HG02943 (cell line): Measurements from ENCODE around the gene TSSK2.
A peak's percentile ranks its signal among the peaks of the same experiment; 100 is the strongest.

Experiments used
- ATAC-seq: cut with Tn5 transposase; IDR thresholded peaks from one replicate; pipeline ENCODE4 v1.9.1; 2021; ENCODE audit warnings: mild to moderate bottlenecking, low read depth, moderate library complexity; ENCODE audit not compliant: unreplicated experiment

Gene TSSK2

DNA sequence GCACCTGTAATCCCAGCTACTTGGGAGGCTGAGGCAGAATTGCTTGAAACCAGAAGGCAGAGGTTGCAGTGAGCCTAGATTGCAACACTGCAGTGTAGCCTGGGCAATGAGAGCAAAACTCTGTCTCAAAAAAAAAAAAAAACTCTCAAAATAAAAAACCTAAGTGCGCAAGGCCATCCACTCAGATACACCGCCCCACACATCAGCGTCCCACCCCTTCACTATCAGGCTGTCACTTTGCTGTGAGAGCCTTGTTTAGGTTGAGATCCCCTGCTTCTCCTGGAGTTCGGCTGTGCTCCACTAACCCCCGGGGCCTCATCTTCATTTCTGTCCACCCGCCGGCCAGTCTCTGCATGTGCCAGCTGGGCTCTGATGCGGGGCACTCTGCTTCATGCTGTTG is 35.3 kb downstream of the TSSK2 start:
- no peak for ATAC-seq

DNA sequence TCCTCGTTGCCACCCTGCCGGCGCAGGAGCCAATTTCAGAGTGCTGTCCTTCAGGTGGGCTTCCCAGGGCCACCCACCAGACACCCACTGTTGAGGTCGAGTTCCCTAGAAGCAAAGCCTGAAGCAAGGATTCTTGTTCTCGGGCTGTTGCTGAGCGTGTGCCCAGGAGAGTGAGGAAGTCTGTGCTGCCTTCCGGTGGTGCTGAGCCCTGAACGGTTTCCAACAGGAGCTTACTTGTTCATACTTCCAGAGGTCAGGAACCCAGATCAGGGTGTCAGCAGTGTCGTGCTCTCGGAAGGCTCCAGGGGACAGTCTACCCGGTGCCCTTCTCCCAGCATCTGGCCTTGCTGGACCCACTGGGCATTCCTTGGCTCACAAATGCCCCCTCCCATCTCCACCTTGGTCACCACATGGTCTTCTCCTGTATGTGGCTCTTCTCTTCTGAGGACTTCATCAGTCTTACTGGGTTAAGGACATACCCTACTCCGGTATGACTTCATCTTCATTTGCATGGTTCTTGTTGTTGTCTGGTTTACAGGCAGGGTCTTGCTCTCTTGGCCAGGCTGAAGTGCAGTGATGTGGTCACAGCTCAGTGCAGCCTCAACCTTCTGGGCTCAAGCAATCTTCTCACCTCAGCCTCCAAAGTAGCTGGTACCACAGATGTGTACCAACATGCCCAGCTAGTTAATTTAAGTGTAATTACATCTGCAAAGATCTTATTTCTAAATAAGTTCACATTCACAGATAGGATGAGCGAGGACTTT is 36.2 kb downstream of the TSSK2 start:
- no peak for ATAC-seq

DNA sequence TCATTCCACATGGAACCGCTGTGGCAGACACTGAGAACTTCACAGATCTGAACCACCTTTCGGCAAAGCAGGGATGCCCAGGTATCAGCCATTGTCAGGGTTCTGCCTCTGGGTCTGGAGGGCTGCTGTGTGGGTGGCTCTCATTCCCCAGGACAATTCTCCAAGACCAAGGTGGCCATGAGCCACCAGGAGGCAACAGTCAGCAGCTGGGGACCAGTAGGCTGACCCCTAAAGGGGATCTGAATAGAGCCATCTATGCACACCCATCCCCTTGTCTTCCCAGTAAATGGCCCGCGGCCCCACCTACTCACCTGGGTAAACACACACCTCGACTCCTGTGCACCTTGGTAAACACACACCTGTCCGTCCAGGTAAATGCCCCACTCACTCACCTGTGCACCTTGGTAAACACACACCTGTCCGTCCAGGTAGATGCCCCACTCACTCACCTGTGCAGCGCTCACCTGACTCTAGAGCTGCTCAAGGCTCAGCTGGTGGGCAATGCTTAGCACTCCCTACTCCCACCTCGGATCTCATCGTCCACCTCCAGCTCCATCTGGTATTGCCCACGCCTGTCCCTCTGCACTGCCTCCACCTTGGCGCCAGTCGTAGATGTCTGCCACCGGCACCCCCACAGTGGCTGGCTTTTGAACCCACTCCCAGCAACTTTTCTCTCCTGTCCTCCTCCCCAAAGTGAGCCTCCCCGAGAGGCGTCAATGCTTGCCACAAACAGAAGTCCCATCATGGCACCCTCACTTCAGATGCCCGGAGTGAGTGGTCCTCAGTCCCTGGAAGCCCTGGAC is 37.2 kb downstream of the TSSK2 start:
- ATAC-seq: no peak

DNA sequence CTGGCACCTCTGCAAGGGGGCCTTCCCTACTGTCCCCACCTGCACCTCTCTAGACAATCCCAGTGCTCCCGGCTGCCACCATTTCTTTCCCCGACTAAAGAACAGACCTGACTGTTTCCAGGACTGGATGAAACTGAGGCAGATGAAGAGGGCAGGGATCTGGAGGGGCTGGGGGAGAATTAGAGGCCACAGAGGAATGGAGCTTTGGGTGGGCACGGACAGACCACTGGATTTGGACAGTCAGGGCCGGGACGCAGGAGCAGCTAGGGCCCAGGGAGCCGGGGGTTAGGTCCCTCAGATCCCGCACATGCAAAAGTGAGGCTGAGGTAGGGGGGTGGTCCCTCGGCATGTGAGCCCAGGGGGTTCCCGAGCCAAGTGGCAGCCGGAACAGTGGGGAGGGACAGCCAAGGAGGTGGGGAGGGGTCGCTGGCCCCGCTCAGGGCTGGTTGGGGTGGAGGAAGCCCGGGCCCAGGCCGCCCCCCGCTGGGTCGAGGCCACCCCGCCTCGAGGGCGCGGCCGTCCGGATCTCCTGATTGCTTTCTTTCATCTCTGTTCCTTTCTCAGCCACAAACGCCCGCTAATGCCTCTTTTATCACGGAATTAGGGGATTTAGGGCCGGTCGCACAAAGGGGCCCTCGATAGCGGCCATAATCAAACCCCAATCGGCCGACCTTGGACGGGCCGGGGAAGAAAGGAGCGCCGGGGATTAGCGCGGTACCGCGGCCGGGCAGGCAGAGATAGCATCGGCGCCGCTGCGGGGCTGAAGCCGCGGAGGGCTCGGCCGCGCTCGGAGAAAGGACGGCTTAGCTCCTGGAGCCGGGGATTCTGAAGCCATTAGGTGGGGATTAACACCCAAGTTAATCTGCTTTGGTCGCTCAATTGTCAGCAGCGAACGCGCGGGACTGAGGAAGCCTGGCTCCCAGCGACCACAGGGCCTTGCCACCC is 38.2 kb downstream of the TSSK2 start:
- no peak for ATAC-seq

GRCh38 chr22:19169947-19170318 is 38.8 kb downstream of the TSSK2 start:
- ATAC-seq: no peak

GRCh38 chr22:19172213-19173046 is 41.3 kb downstream of the TSSK2 start:
- ATAC-seq: no peak

- no peak for ATAC-seq
Measured at GRCh38 chr22:19173047-19174035, 42.2 kb downstream of the TSSK2 start.

DNA sequence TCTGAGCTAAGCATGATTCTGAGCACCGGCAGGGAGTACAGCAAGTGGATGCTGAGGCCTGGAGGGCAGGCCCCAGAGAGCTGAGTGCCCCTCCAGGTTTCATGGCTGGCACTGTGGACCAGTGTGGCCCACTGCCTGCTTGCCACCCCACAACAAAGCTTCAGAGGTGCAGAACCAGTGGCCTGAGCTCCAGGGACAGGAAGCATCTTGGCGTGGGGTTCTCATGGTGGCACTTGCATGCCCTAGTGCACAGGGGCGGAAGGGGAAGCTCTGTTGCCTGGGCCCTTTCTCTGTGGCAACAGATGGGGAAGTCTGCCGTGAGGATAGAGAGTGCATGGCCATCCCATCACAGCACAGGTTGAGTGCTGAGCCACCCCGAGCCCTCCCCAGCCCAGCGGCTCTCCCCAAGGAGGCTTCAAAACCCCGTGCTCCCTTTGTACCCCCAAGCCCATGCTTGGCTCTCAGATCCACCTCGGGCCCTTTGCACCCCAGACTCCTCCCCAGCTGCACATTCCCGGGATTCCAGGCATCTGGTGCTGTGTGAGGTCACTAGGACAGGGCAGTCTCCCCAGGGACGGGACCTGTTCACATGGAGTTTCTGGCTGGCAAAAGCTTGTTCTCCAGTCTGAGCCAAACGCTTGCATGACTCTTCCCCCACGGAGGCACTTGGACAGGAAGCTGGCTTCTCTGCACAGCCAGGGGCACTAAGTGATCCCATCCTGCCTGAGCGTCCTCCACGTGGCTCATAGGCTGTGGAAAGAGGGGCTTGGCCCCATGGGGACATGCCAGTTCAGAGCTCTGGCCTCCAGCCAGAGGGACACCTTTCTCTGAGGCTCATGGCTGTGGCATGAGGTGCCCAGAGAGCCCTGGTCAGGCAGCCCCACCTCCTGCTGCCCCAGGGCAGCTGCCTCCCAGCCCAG is 43.3 kb downstream of the TSSK2 start:
- no peak for ATAC-seq

- no peak for ATAC-seq
Measured at GRCh38 chr22:19175026-19175601, 44.0 kb downstream of the TSSK2 start.

DNA sequence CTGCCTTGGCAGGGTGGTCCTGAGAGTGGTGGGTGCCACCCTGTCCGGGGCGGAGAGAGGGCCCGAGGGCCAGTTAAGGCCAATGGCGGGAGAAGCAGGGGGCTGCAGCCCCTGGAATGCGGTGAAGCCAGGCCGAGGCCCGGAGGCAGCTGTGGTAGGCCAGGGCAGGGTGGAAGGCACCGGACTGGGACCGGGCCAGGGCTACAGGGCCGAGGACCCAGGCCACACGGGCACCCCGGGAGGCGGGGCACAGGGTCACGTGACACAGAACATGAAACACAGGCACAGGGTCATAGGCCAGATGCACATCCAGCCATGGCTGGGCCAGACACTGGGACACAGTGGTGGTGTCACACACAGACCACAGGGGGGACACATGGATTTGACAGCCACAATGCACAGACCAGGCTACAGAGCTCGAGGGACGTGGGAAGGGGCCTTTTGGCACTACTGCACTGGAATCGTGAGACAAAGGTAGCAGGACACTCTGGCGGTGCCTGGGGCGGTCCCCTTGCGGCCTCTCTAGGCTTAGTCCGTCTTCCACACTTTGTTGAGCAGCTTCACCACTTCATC is 44.6 kb downstream of the TSSK2 start:
- ATAC-seq: no peak

- ATAC-seq: no peak
Measured at GRCh38 chr22:19176175-19176643, 45.1 kb downstream of the TSSK2 start.

DNA sequence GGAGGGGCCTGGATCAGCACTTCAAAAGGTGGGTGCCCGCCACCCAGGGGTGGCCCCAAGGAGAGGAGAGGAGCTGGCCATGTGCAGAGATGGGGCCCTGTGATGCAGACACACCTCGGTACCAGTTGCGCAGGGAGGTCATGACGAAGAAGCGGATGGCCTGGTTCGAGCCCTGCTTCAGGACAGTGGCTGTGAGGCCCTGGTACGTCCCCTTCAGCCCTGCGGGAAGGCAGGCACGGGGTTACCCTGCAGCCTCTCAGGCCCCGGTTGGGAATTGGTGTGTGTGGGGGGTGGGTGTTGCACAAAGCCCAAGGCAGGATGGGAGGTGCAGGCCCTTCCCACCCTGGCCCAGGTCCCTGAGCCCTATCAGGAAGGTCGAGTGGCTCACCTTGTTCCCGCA is 45.6 kb downstream of the TSSK2 start:
- ATAC-seq: no peak

DNA sequence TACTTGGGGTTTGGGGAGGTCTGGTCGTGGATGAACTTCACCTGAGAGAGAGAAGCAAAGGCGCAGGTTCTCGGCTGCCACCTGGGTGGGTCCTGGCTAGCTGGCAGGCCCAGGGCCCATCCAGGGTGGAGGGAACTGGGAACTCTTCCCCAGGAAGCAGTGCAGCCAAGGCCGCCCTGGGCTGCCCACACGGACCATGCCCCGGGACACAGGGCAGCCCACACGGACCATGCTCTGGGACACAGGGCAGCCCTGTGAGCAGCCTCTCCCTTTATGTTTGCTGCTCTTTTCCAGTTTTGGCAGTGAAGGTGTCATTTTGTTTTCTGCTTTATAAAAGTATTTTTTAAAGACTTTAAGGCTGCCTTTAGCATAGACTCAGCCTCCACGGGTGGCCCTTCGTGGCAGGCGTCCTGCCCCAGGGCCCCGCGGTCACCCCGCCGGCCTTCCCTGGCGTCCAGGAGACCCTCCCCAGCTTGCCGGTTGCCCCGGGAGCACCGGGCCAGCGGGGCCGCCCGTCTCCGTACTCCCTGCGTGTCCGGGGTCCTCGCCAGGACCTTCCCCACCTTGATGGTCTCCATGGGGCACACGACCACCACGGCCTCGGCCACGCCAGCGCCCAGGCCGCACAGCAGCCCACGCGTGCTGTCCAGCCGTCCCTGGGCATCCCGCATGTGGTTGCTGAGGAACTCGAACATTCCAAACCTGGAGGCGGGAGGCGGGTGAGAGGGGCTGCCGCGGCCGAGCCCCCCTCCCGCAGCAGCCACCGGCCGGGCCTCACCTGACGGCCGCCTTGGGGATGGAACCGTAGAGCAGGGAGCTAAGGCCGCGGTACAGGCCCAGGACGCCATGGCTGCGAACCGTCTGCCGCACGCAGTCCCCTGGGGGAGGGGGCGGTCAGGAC is 46.3 kb downstream of the TSSK2 start:
- no peak for ATAC-seq

- peak; percentile 23 for ATAC-seq
Measured at GRCh38 chr22:19178065-19178656, 47.1 kb downstream of the TSSK2 start.

DNA sequence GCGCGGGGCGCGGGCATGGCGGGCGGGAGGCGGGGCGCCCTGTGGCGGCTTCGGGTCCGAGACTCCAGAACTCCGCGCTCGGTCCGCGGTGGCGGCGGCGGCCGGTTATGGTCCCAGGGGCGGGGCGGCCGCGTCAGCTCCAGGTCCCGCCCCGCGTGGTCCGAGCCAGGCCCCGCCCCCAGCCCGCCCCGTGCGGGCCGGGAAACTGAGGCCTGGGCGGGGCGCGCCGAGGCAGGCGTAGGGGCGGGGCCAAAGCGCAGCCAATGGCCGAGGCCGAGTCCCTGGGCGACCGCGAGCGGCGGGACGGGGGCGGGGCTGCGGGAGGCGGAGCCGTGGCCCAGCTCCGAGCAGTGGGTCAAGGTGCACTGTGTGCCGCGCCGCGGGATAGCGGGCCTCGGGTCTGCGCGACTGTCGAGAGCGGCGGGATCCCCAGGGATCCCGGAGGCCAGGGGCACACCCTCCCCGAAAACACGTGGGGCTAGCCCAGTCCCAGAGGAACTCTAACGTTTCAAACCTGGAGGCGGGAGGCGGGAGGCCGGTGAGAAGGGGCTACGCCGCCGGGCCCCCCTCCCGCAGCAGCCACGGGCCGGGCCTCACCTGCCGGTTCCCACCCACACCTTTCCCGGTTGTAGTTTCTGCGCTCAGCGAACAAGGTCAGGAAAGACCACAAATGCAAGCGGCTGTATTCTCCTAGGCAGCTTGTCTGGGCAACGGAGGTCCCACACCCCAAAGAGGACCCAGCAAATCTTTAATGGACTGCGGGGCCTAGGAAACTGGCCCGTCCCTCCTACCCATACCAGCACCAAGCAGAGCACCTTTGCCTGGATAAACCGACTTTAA is 47.8 kb downstream of the TSSK2 start, which contains the start of gene SLC25A1:
Gene SLC25A1, minus strand, starts transcription at position 80 of the 840 bp plus-strand sequence. Its CDS starts 63 bp downstream, at position 17.
- peak; percentile 61 for ATAC-seq
